ENCODE results near the gene TMEFF1. TPM values are rescaled to one million over a fixed set of nuclear protein-coding genes. Genes with fewer than 3 reads are reported as not detected.

TMEFF1 gene
- total RNA-seq, 1 experiment from 2014 or later, result 3.3 TPM

- Histone ChIP-seq H3K9ac (ENCODE audit: low read length) (peak overlapping the region; percentile 82), H2AFZ (ENCODE audit: low read depth, low read length, poor library complexity, severe bottlenecking) (peak overlapping the region; percentile 99), H3K4me2 (ENCODE audit: low read length) (peak overlapping the region; percentile 94), H3K27ac (ENCODE audit: low read depth, low read length) (peak overlapping the region; percentile 73; the same call in 1 of the 2 replicates), H3K79me2 (ENCODE audit: insufficient read depth, low read length) (peaks cover 31% of the 10 kb centered on the region), H3K4me1 (ENCODE audit: control insufficient read depth in 1 of 2, insufficient read depth in 2 of 2, low read length in 2 of 2) (peaks cover 33 to 44% of the 10 kb centered on the region in 2 experiments), H3K36me3 (ENCODE audit: control insufficient read depth in 1 of 2, insufficient read depth in 2 of 2, low read length in 2 of 2) (no peaks in the 10 kb centered on the region), H3K4me3 (replicated peaks in 1 of 2; ENCODE audit: low read depth in 1 of 2, low read length in 2 of 2) (peak overlapping the region in 1 of 2 experiments; percentile 73; a peak in 2 of 4 replicates), H4K20me1 (ENCODE audit: insufficient read depth) (no peaks in the 10 kb centered on the region), H3K9me3 (ENCODE audit: control insufficient read depth in 1 of 2, insufficient read depth in 1 of 2, low read depth in 1 of 2, low read length in 2 of 2) (no peaks in the 10 kb centered on the region), H3K27me3 (ENCODE audit: insufficient read depth, low read length) (no peaks in the 10 kb centered on the region), H3K9me2 (ENCODE audit: insufficient read depth) (no peaks in the 10 kb centered on the region)
- TF ChIP-seq SIN3A (IDR thresholded peaks at IDR 0.05; ENCODE audit: low read depth) (no peak), POLR2AphosphoS5 (IDR thresholded peaks at IDR 0.05; ENCODE audit: low read depth, low read length) (no peak), EZH2 (IDR thresholded peaks at IDR 0.05) (no peak), FOSL1 (IDR thresholded peaks at IDR 0.05; ENCODE audit: low read depth) (no peak)
- DNase-seq (ENCODE audit: low read depth, low spot score), result no peak
- ChIA-PET POLR2A (no interaction called here), RAD21 (ENCODE audit: low non-redundant PET in 1 of 2, low total read pairs in 2 of 2, uncharacterized antibody in 2 of 2, unreplicated experiment in 2 of 2) (no interaction called here), CTCF (no interaction called here)
- no peak for ATAC-seq
- intact Hi-C loops (cut with micrococcal nuclease), result loop anchor here (2.0 kb wide), 1 partner anchor 73 kb away; the partner anchor contains the start of gene TEX10
- BruUV-seq (replicated peaks), result no TSS peak
Observed at GRCh38 chr9:100425758-100426157, 47.2 kb upstream of the TMEFF1 start.

- peak overlapping the region; percentile 82 for H3K9ac ChIP-seq (ENCODE audit: low read length)
- H3K36me3 ChIP-seq (ENCODE audit: control insufficient read depth in 1 of 2, insufficient read depth in 2 of 2, low read length in 2 of 2), result no peaks in the 10 kb centered on the region
- TF ChIP-seq EZH2phosphoT487 (IDR thresholded peaks at IDR 0.05; ENCODE audit: borderline replicate concordance), result no peak
- no peak for TF ChIP-seq ZNF274 (IDR thresholded peaks at IDR 0.05; ENCODE audit: low read depth, low read length)
- TF ChIP-seq REST (IDR thresholded peaks at IDR 0.05; ENCODE audit: low read depth), result no peak
- TF ChIP-seq CEBPB (IDR thresholded peaks at IDR 0.05; ENCODE audit: low read depth), result peak; percentile 24; the same call in 1 of the 2 replicates
- intact Hi-C loops (cut with micrococcal nuclease), result loop anchor here (2.0 kb wide), 1 partner anchor 73 kb away; the partner anchor contains the start of gene TEX10
- H3K4me1 ChIP-seq (ENCODE audit: control insufficient read depth in 1 of 2, insufficient read depth in 2 of 2, low read length in 2 of 2), result peaks cover 33 to 44% of the 10 kb centered on the region in 2 experiments
- peak overlapping the region; percentile 94 for H3K4me2 ChIP-seq (ENCODE audit: low read length)
- peaks cover 33% of the 10 kb centered on the region for H3K79me2 ChIP-seq (ENCODE audit: insufficient read depth, low read length)
- H3K27ac ChIP-seq (ENCODE audit: low read depth, low read length), result peak overlapping the region; percentile 73
- no peaks in the 10 kb centered on the region for H3K27me3 ChIP-seq (ENCODE audit: insufficient read depth, low read length)
- ChIA-PET CTCF (interaction anchor here (0.6 kb wide), 1 partner anchor 101 kb away, joined by 3 read pairs; no protein-coding TSS in a partner anchor), RAD21 (ENCODE audit: low non-redundant PET in 1 of 2, low total read pairs in 2 of 2, uncharacterized antibody in 2 of 2, unreplicated experiment in 2 of 2) (no interaction called here), POLR2A (no interaction called here)
- H3K9me2 ChIP-seq (ENCODE audit: insufficient read depth), result no peaks in the 10 kb centered on the region
- DNase-seq (ENCODE audit: low read depth, low spot score) (no peak), ATAC-seq (no peak)
- H3K4me3 ChIP-seq (replicated peaks in 1 of 2; ENCODE audit: low read depth in 1 of 2, low read length in 2 of 2), result peak overlapping the region; percentile 62 to 73
- H2AFZ ChIP-seq (ENCODE audit: low read depth, low read length, poor library complexity, severe bottlenecking), result peak overlapping the region; percentile 99
- no peaks in the 10 kb centered on the region for H4K20me1 ChIP-seq (ENCODE audit: insufficient read depth)
- no peaks in the 10 kb centered on the region for H3K9me3 ChIP-seq (ENCODE audit: control insufficient read depth in 1 of 2, insufficient read depth in 1 of 2, low read depth in 1 of 2, low read length in 2 of 2)
- no TSS peak for BruUV-seq (replicated peaks)
Observed at GRCh38 chr9:100426189-100426529, 46.8 kb upstream of the TMEFF1 start.

All from HCT116 (cell line).